B cell (primary cell): ENCODE results near the gene CYTH3.

Source experiments
- CTCF ChIP-seq: fragments of 200-600 bp; IDR thresholded peaks from one replicate; pipeline ENCODE4 v1.8.0; 2022; ENCODE audit warnings: antibody characterized with exemption, mild to moderate bottlenecking
- EZH2 ChIP-seq: IDR thresholded peaks from 2 replicates; pipeline ENCODE4 v1.6.1; 2012; ENCODE audit warnings: borderline replicate concordance, low read depth, mild to moderate bottlenecking, moderate library complexity, low read length; ENCODE audit not compliant: insufficient read depth, poor library complexity, severe bottlenecking

GRCh38 chr7:6252748-6253147 is 19.7 kb downstream of the CYTH3 start:
- TF ChIP-seq CTCF (no peak), EZH2 (no peak)
